DLD1 (cell line): ENCODE measurements around the gene TNNI2.

Experiments used
- in situ Hi-C: cut with HindIII; loops from 2 replicates; pipeline ENCODE4 v1.10.0; 2017; ENCODE audit warnings: low sequenced_read_pairs

The TNNI2 gene

GRCh38 chr11:1820463-1821325, 18.1 kb upstream of the TNNI2 start:
- in situ Hi-C loops, result loop anchor here (10.0 kb wide), 1 partner anchor 46 kb away; no protein-coding TSS in a partner anchor

GRCh38 chr11:1821562-1821961, 17.2 kb upstream of the TNNI2 start:
- in situ Hi-C loops, result loop anchor here (10.0 kb wide), 1 partner anchor 47 kb away; no protein-coding TSS in a partner anchor

- in situ Hi-C loops, result loop anchor here (10.0 kb wide), 1 partner anchor 48 kb away; no protein-coding TSS in a partner anchor
These were observed 16.0 kb upstream of the TNNI2 start for GRCh38 chr11:1822648-1823375.

GRCh38 chr11:1823376-1824220, 15.2 kb upstream of the TNNI2 start:
- in situ Hi-C loops, result loop anchor here (10.0 kb wide), 1 partner anchor 49 kb away; no protein-coding TSS in a partner anchor

GRCh38 chr11:1824221-1825038, 14.4 kb upstream of the TNNI2 start:
- in situ Hi-C loops, result loop anchor here (10.0 kb wide), 1 partner anchor 50 kb away; no protein-coding TSS in a partner anchor

- in situ Hi-C loops, result loop anchor here (10.0 kb wide), 1 partner anchor 50 kb away; no protein-coding TSS in a partner anchor
These were observed 13.6 kb upstream of the TNNI2 start for GRCh38 chr11:1825039-1825740.

- in situ Hi-C loops, result loop anchor here (10.0 kb wide), 1 partner anchor 51 kb away; no protein-coding TSS in a partner anchor
These were observed 12.9 kb upstream of the TNNI2 start for GRCh38 chr11:1825785-1826451.

GRCh38 chr11:1826552-1827094, 12.2 kb upstream of the TNNI2 start:
- in situ Hi-C loops, result loop anchor here (10.0 kb wide), 1 partner anchor 52 kb away; no protein-coding TSS in a partner anchor

- in situ Hi-C loops, result loop anchor here (10.0 kb wide), 1 partner anchor 52 kb away; no protein-coding TSS in a partner anchor
These were observed 11.5 kb upstream of the TNNI2 start for GRCh38 chr11:1827095-1827813.

- in situ Hi-C loops, result loop anchor here (10.0 kb wide), 1 partner anchor 53 kb away; no protein-coding TSS in a partner anchor
These were observed 10.8 kb upstream of the TNNI2 start for GRCh38 chr11:1827931-1828330.

GRCh38 chr11:1828542-1828941, 10.2 kb upstream of the TNNI2 start:
- in situ Hi-C loops, result loop anchor here (10.0 kb wide), 1 partner anchor 54 kb away; no protein-coding TSS in a partner anchor

GRCh38 chr11:1829039-1829820, 9.6 kb upstream of the TNNI2 start:
- in situ Hi-C loops, result loop anchor here (10.0 kb wide), 1 partner anchor 54 kb away; no protein-coding TSS in a partner anchor

- in situ Hi-C loops, result no loop called here
These were observed 8.8 kb upstream of the TNNI2 start for GRCh38 chr11:1830004-1830321.

GRCh38 chr11:1830322-1831223, 8.2 kb upstream of the TNNI2 start:
- in situ Hi-C loops, result no loop called here

GRCh38 chr11:1831338-1832210, 7.2 kb upstream of the TNNI2 start:
- in situ Hi-C loops, result no loop called here
